HepG2 (cell line): ENCODE data around the gene FBLIM1. TPM values are rescaled to one million over a fixed set of nuclear protein-coding genes. Genes with fewer than 3 reads are reported as not detected.

Experiments
- BRCA1 ChIP-seq: sonication (generic); formaldehyde crosslinking; IDR thresholded peaks from 2 replicates; pipeline ENCODE4 v1.4.0; 2020; ENCODE audit warnings: missing genetic modification reagents
- CBX5 ChIP-seq: sonication (generic); formaldehyde crosslinking; IDR thresholded peaks from 2 replicates; pipeline ENCODE4 v1.4.0; 2020; ENCODE audit warnings: missing genetic modification reagents, borderline replicate concordance
- HES4 ChIP-seq: sonication (generic); formaldehyde crosslinking; IDR thresholded peaks from 2 replicates; pipeline ENCODE4 v1.9.0; 2021; ENCODE audit warnings: mild to moderate bottlenecking, missing genetic modification reagents, borderline replicate concordance
- HOXA3 ChIP-seq: sonication (generic); formaldehyde crosslinking; IDR thresholded peaks from 2 replicates; pipeline ENCODE4 v1.5.0; 2020; ENCODE audit warnings: missing genetic modification reagents
- IKZF4 ChIP-seq: sonication (generic); formaldehyde crosslinking; IDR thresholded peaks from 2 replicates; pipeline ENCODE4 v1.5.1; 2020; ENCODE audit warnings: borderline replicate concordance, mild to moderate bottlenecking, low read depth, missing genetic modification reagents; ENCODE audit errors: not compliant biosample characterization
- KDM2A ChIP-seq: sonication (generic); formaldehyde crosslinking; IDR thresholded peaks from 2 replicates; pipeline ENCODE4 v1.4.0; 2020; ENCODE audit warnings: low read depth, missing genetic modification reagents, borderline replicate concordance
- NAIF1 ChIP-seq: sonication (generic); formaldehyde crosslinking; IDR thresholded peaks from 2 replicates; pipeline ENCODE4 v1.5.0; 2020; ENCODE audit warnings: mild to moderate bottlenecking, missing genetic modification reagents, borderline replicate concordance
- ONECUT2 ChIP-seq: sonication (generic); formaldehyde crosslinking; IDR thresholded peaks from 2 replicates; pipeline ENCODE4 v1.4.0; 2020; ENCODE audit warnings: missing genetic modification reagents
- PRMT3 ChIP-seq: sonication (generic); formaldehyde crosslinking; IDR thresholded peaks from 2 replicates; pipeline ENCODE4 v1.8.1; 2022; ENCODE audit warnings: low read depth, mild to moderate bottlenecking, moderate library complexity, missing genetic modification reagents, borderline replicate concordance
- SALL2 ChIP-seq: sonication (generic); formaldehyde crosslinking; IDR thresholded peaks from 2 replicates; pipeline ENCODE4 v1.8.1; 2023; ENCODE audit warnings: mild to moderate bottlenecking, missing genetic modification reagents, inconsistent platforms
- SIN3A ChIP-seq: IDR thresholded peaks from 2 replicates; pipeline ENCODE4 v1.6.1; 2011; ENCODE audit warnings: low read depth, mild to moderate bottlenecking, control low read depth, low read length, borderline replicate concordance
- SKIL ChIP-seq: sonication (generic); formaldehyde crosslinking; IDR thresholded peaks from 2 replicates; pipeline ENCODE4 v1.8.0; 2022; ENCODE audit warnings: missing genetic modification reagents, mild to moderate bottlenecking, moderate library complexity, borderline replicate concordance
- ZBTB40 ChIP-seq, 2 experiments: fragments of 450-650 bp in 1 of 2; sonication (generic) in 1 of 2; formaldehyde crosslinking in 1 of 2; IDR thresholded peaks; 2 replicates each; pipeline versions ENCODE4 v1.6.1 to v1.8.0; 2016 to 2022; ENCODE audit warnings: antibody characterized with exemption in 1 of 2, mild to moderate bottlenecking in 1 of 2, missing genetic modification reagents in 1 of 2
- ZMYM2 ChIP-seq: sonication (generic); formaldehyde crosslinking; IDR thresholded peaks from 2 replicates; pipeline ENCODE4 v1.8.0; 2022; ENCODE audit warnings: mild to moderate bottlenecking, missing genetic modification reagents
- ZNF136 ChIP-seq: sonication (generic); formaldehyde crosslinking; IDR thresholded peaks from 2 replicates; pipeline ENCODE4 v1.8.1; 2022; ENCODE audit warnings: low read depth, mild to moderate bottlenecking, moderate library complexity, missing genetic modification reagents
- ZNF350 ChIP-seq: sonication (generic); formaldehyde crosslinking; IDR thresholded peaks from 2 replicates; pipeline ENCODE4 v1.4.0; 2020; ENCODE audit warnings: mild to moderate bottlenecking, low read depth, missing genetic modification reagents, borderline replicate concordance
- ZNF563 ChIP-seq: sonication (generic); formaldehyde crosslinking; IDR thresholded peaks from 2 replicates; pipeline ENCODE4 v1.8.0; 2022; ENCODE audit warnings: mild to moderate bottlenecking, moderate library complexity, missing genetic modification reagents
- polyA plus RNA-seq, 8 experiments: library from polyadenylated mRNA; depleted of rRNA in 3 of 8; stranded (reverse) in 7 of 8; unstranded in 1 of 8; fragments of >200 nt; fragmentation: Illumina TruSeq in 4 of 8; extraction: Trizol in 4 of 8; gene quantifications; 2 replicates each; pipeline versions ENCODE4 v1.2.1 to v1.2.3, GENCODE V29; 2011 to 2016; ENCODE audit warnings: low read depth in 4 of 8, missing spikeins in 1 of 8, mixed read lengths in 1 of 8; ENCODE audit not compliant: insufficient read depth in 1 of 8
- total RNA-seq, 5 experiments: library from RNA; depleted of rRNA; stranded (reverse); fragments of >200 nt; fragmentation: Illumina TruSeq; extraction: Trizol; gene quantifications; 2 replicates each; pipeline ENCODE4 v1.2.3, GENCODE V29; 2016; ENCODE audit warnings: low read depth in 1 of 5

Gene FBLIM1
- total and polyA plus RNA-seq, 2 of the 13 experiments (the other 11 are each of a cell fraction or from before 2014, with no cell fraction given): 10.6 to 23.0 TPM

GRCh38 chr1:15802234-15802965, 43.8 kb downstream of the FBLIM1 start (continued):
- TF ChIP-seq SALL2 (no peak), NAIF1 (CRISPR knock-in tag) (no peak), SIN3A (0 out of 2 replicates have a peak, but pooled peaks have one; percentile 40), HES4 (CRISPR knock-in tag) (no peak), SKIL (CRISPR knock-in tag) (peak; percentile 89), BRCA1 (CRISPR knock-in tag) (0 out of 2 replicates have a peak, but pooled peaks have one; percentile 19), IKZF4 (CRISPR knock-in tag) (peak; percentile 58), ONECUT2 (CRISPR knock-in tag) (peak; percentile 74), PRMT3 (CRISPR knock-in tag) (no peak), ZMYM2 (0 out of 2 replicates have a peak, but pooled peaks have one; percentile 24), CBX5 (no peak), ZNF136 (CRISPR knock-in tag) (0 out of 2 replicates have a peak, but pooled peaks have one; percentile 36), ZNF350 (CRISPR knock-in tag) (no peak), KDM2A (CRISPR knock-in tag) (no peak), ZNF563 (CRISPR knock-in tag) (no peak), ZBTB40 (IDR thresholded peaks at IDR 0.05) (no peak), ZBTB40 (CRISPR knock-in tag; IDR thresholded peaks at IDR 0.05) (peak; percentile 49; the same call in 1 of the 2 replicates), HOXA3 (CRISPR knock-in tag) (peak; percentile 42; the same call in 1 of the 2 replicates)
